ENCODE data around the gene KRT32.
"Not testable (repeated sequence)": the region's sequence is repeated elsewhere in the genome, so short reads cannot be mapped to it uniquely, and the experiment has no call there.

KRT32 gene

GRCh38 chr17:41463746-41464145 lies 3.4 kb downstream of the KRT32 start:
- no peak for DNase-seq

DNA sequence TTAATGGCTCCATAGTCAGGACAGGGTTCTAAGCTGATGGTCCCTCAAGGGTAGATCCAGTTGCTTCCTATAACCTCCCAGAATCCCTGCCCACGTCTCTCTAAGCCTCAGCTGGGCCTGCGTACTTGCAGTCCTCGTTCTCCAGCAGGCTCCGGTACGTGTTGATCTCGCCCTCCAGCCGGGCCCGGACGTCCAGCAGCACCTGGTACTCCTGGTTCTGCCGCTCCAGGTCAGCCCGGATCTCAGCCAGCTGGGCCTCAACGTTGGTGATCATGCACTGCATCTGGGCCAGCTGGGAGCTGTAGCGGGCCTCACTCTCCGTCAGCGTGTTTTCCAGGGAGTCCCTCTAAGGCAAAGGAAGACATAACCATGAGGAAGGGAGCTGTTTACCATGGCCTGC lies 4.5 kb downstream of the KRT32 start:
- no peak for DNase-seq

DNA sequence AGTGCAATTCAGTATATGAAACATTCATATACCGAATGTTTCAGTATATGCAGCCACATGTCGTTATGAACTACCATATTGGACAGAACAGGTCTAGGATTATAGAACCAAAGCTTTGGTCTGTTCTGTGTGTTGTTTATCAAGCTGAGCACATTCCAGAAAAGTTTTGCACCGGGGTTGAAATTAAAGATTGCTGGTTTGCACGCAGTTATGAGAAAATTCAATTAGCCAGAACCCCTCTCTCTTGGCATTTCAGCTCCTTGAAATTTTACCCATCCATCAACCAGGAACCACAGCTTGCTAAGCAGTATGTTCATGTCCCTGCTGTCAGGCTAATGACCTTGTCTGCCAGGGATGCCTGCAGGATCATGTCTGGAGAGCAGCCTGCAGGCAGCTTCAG lies 9.5 kb downstream of the KRT32 start:
- no peak for DNase-seq

- peak; percentile 11 for DNase-seq
Measured at GRCh38 chr17:41456204-41456603, 11.0 kb downstream of the KRT32 start.

DNA sequence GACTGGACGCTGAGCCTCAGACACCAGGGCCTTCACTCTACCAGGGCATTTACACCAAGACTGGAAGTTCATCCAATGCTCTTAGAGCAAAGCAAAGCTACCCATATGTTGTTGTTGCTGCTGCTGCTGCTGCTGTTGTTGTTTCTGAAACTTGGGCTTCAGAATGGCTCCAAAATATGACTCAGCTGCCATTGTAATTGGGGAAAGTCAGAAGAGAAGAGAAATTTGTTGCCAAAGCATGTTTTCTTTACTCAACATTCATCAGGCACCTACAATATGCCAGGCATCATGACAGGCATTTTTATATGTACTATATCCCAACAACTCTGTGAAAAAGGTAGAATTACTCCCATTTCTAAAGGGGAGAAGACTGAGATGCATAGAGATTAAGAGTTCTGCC lies 11.9 kb downstream of the KRT32 start:
- no peak for DNase-seq

DNA sequence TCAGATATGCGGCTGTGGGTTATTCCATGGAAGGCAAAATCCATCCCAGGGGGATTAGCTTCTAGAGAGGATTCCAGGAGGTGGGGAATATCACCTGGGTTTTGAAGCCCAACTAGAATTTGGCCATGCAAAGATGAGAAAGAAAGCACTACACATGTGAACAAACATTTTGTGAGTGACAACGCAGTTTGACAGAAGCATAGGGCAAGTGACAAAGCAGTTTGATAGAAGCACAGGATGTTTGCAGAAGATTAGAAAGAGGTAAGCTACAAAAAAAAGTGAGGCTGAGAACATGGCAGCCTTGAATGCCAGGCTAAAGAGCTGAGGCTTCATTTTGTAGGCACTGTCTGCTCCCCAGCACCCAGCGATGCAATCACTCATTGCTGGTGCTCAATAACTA lies 14.1 kb downstream of the KRT32 start:
- no peak for DNase-seq

GRCh38 chr17:41452281-41452680 lies 14.9 kb downstream of the KRT32 start:
- DNase-seq: no peak

- no peak for DNase-seq
Measured at GRCh38 chr17:41451154-41451728, 15.9 kb downstream of the KRT32 start.

DNA sequence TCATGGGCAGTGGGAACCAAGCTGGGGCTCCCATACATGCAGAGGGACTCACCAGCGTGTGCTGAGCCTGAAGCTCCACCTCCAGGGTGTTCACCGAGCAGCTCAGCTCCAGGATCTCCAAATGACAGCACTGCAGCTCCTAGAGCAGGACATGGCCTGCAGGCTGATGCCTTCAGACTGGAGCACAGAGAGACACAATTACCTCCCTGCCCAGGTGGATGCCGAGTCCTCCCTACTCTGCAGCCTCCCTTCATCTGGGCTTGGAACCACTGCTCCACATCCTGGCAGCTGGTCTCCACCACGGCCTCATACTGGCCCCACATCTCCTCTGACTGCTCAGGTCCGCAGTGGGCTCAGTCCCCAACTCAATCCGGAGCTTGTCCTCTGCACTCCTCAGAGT lies 18.2 kb downstream of the KRT32 start:
- DNase-seq: no peak

GRCh38 chr17:41448506-41448905 lies 18.7 kb downstream of the KRT32 start:
- no peak for DNase-seq

DNA sequence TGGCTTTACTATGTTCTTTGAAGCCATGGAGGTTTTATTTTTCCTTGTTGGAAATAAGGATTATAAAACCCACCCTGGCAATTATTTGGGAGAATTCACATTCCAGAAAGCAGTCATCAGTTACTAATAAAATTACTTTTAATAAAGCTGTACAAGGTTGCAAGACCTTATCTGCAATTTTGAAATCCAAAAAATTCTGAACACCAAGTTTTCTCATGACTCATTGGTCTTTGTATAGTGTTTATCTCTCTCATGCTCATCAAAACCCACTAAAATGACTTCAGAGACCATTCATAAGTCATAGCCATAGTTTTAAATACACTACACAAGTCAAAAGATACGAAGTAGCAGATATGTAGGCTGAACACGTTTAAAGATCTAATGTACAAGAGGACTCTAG lies 20.4 kb downstream of the KRT32 start:
- DNase-seq: no peak

- peak; percentile 6 for DNase-seq
Measured at GRCh38 chr17:41444640-41445039, 22.5 kb downstream of the KRT32 start.

GRCh38 chr17:41444186-41444585 lies 23.0 kb downstream of the KRT32 start:
- no peak for DNase-seq

DNA sequence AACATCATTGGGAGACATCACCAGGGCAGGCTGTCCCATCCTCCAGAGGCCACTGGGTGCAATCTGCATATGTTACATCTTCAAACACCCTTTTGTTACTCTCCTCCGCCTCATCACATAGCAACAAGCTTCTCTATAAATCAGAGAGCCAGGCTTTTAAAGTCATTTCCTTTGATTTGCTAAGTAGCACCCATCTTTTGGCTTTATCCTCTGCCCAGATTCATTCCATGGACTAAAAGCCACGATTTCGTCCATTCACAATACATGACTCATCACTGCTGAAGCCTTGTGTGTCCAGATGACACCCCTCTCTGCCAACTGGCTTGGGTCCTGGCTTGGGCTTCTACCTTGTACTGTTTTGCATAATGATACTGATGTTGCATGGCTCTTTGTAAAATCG lies 24.4 kb downstream of the KRT32 start:
- no peak for DNase-seq

- DNase-seq: no peak
Measured at GRCh38 chr17:41440531-41441033, 26.6 kb downstream of the KRT32 start, which contains the start of gene KRT38. Gene KRT38 (minus strand): TSS chr17:41440983. CDS start chr17:41440921, 62 bp downstream.

- DNase-seq: no peak
Measured at GRCh38 chr17:41439375-41439774, 27.8 kb downstream of the KRT32 start.

DNA sequence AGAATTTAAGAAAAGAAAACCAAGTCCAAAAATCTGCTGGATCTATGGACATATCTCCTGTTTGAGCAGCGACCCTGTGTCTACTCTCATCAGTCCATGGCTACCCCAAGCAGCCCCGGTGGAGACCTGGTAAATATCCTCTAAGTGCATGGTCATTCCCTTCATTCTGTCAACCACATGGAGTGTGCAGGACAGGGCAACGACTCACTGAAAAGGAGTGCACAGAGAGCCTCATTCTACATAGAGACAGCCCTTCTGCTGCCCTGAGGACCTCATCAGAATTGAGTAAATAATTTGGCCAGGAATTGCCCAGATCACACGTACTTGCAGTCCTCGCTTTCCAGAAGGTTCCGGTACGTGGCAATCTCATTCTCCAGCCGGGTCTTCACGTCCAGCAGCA lies 29.4 kb downstream of the KRT32 start:
- DNase-seq: no peak

DNA sequence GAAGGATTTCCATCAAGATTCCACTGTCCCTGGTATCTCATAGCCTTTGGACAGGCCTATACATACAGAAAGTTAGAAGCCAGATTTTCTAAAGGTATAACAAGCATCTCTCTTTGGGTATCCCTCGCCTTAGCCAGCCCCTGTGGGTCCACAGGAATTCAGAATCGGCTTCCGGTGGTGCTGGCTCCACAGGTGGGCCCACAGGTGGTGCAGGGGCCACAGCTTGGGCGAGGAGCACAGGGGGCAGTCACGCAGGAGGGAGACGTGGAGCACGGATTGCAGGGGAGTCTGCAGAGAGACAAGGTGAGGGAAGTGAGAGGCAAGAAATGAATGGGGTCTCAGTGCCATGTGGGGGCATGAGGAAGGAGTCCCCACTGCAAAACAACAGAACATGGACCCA lies 29.9 kb downstream of the KRT32 start:
- DNase-seq: no peak

- no peak for DNase-seq
Measured at GRCh38 chr17:41434415-41434814, 32.8 kb downstream of the KRT32 start.

- no peak for DNase-seq
Measured at GRCh38 chr17:41434005-41434404, 33.2 kb downstream of the KRT32 start.

DNA sequence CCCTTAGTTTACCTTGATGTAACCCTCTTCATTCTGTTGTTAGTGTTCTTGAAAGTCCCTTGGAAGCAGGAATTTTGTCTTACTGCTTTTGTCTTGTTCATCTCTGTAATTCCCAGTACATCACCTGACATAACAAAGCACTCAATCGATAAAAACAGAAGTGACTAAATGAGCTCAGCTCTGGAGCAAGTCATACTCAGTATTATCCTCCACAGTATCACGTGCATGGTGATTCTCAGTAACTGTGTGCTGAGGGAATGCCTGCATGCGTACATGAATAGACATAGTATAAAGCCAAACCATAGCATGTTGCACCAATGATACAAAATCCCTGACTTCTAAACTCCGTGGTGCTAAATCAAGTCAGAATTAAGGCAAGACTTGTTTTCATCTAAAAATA lies 33.6 kb downstream of the KRT32 start:
- no peak for DNase-seq

GRCh38 chr17:41430376-41430775 lies 36.8 kb downstream of the KRT32 start:
- not testable (repeated sequence) for DNase-seq

DNA sequence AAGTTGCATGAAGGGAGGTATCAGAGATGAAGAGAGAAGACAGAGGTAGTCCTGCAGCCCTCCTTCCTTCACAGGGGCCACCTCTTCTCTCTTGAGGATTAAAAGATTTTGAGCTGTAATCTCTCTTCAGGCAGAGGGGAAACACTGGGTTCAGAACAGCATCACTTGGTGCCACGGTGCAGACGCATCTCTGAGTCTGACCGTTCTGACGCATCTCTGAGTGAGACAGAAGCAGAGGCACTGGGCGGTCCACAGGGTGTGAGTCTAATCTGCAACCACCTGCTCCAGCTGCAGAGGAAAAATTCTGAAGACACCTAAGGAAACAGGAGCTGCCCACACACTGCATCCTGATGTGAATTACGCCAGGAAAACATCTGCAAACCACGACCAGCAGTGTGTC lies 37.5 kb downstream of the KRT32 start:
- no peak for DNase-seq

GRCh38 chr17:41428591-41429291 lies 38.4 kb downstream of the KRT32 start:
- DNase-seq: no peak

DNA sequence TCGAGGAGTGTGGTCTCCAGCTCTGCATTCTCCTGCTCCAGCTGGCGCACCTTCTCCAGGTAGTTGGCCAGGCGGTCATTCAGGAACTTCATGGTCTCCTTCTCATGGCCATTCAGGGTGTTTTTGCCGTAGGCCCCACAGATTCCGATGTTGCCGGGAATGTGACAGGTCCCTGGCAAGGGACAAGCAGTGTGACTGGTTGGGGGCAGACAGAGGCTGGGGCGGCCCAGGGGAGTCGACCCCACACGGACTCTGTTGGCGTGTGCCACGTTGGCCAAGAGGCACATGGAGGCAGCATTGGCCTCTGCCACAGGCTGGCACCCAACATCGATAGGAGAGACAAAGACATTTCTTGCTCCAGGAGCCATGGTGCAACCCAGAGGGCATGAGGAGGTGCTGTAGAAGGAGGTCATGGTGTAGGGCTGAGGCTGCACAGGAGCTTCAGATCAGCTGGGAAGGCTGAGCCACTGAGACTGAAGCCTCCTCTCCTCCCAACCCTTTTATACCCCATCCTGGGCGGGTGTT lies 43.0 kb downstream of the KRT32 start, which contains the start of gene KRT37:
Gene KRT37, minus strand, starts transcription at position 475 of the 525 bp plus-strand sequence. Its CDS starts 62 bp downstream, at position 413.
- no peak for DNase-seq

Data from NCI-H69 (cell line).